D341Med (cell line): ENCODE data around the gene TMC1.

ENCODE experiments used
- DNase-seq: peaks from one replicate; pipeline ENCODE4 v3.0.0; 2012; ENCODE audit warnings: low spot score

Gene TMC1

DNA sequence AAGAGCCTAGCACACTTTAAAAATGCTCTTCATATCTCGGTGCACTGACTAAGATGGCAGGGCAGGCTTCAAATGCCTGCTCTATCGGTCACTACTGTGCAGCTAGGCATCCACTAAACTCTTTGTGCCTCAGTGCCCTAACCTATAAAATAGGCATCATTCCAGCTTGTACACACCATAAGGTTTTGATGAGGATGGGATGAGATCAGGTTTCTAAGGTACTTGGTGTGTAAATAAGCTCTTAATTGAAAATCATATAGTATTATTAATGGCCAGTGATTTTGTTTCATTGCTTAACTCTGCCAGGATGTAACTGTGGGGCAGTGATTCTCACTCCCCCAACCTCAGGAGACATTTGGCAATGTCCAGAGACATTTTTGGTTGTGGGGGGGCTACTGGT lies 352.9 kb downstream of the TMC1 start:
- no peak for DNase-seq

DNA sequence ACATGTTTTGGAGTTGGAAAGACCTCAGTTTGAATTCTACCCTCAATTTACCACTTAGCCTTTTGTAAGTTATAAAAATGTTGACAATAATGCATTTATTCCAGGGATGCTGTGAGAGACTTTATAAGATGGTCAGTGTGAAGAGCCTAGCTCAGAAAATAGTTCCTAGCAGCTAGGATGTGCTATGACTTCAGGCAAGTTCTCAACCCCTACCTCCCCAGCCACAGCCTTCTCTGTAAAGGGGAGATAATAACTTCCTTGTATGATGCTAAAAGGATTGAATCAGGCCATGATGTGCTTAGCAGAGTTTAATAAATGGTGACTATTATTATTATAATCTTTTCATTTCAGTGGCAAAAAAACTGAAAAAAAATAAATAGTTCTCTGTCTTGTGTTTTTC lies 353.8 kb downstream of the TMC1 start:
- DNase-seq = no peak

- no peak for DNase-seq
These were observed 359.4 kb downstream of the TMC1 start for GRCh38 chr9:72880821-72881220.

DNA sequence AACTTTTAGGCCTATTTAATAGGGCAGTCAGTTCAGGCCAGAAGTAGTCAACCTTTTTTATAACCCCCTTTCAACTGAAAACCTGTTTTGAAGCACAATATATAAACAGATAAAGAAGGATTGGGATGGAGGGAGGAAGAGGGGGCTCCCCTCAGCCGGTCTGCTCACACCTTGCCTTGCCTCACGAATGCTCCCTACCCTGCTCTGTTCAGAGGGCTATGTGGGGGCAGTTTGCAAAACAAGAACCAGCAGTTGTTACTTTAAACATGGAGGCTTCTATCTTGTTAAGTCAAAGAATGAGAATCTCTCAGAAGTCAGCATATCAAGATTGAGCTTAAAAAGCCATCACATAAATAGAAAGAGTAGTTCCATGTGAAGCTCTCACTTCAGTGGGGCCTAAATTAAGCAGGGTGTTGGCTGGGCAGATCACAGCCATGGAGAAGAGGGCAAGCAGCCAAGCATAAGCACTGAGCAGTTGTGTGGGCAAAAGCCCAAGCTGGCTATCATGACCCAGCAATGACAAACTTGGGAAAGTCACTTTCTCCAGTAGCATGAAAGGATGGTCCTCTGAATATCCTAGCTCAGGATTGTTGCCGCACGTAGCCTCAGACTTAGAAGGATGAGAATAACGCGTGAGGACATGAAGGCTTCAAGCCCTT lies 360.8 kb downstream of the TMC1 start:
- no peak for DNase-seq

GRCh38 chr9:72883875-72884274 lies 362.5 kb downstream of the TMC1 start:
- DNase-seq = no peak

DNA sequence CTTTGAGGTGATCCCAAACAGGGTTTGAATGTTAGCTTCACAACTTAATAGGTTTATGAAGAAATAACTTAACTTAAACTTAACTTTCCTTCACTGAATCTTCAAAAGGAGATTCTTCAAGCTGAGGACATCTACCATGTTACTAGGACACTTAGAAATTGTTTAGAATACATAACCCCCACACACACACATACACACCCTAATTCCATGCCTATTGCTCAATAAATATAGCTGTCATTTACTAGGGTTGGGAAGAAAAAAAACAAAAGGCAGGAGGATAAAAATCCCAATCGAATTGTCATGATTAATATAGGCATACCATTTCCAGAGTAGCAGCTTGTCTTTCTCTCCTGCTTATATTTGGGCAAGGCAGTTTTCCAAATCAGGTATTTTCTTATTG lies 363.1 kb downstream of the TMC1 start:
- DNase-seq = no peak
